GM23338 (cell line): ENCODE results near the gene CCDC122. TPM values are rescaled to one million over a fixed set of nuclear protein-coding genes. Genes with fewer than 3 reads are reported as not detected.
A peak's percentile ranks its signal among the peaks of the same experiment; 100 is the strongest.

Source experiments
- ATAC-seq: fragments of 200-7000 bp; cut with Tn5 transposase; 3 replicates; pipeline ENCODE4 v1.9.1; 2020
- DNase-seq: peaks from one replicate; pipeline ENCODE4 v3.0.0-alpha.2; 2015; ENCODE audit warnings: low spot score
- H2AFZ ChIP-seq: fragments of 200-600 bp; sonication (generic); 2 replicates; pipeline ENCODE4 v1.8.0; 2016; ENCODE audit warnings: antibody characterized with exemption, mild to moderate bottlenecking, moderate library complexity
- H3F3A ChIP-seq: fragments of 200-600 bp; sonication (generic); replicated peaks from 2 replicates; pipeline ENCODE4 v1.8.0; 2017; ENCODE audit warnings: antibody characterized with exemption, mixed run types, low read depth
- H3K27ac ChIP-seq: fragments of 200-600 bp; sonication (generic); 2 replicates; pipeline ENCODE4 v1.6.1; 2016; ENCODE audit warnings: low read depth
- H3K27me3 ChIP-seq: fragments of 200-600 bp; sonication (generic); 2 replicates; pipeline ENCODE4 v1.8.0; 2016; ENCODE audit warnings: mild to moderate bottlenecking, mixed run types, moderate library complexity; ENCODE audit not compliant: insufficient read depth
- H3K36me3 ChIP-seq: fragments of 200-600 bp; sonication (generic); 2 replicates; pipeline ENCODE4 v1.8.0; 2016; ENCODE audit warnings: mild to moderate bottlenecking; ENCODE audit not compliant: insufficient read depth
- H3K4me1 ChIP-seq: fragments of 200-600 bp; sonication (generic); 2 replicates; pipeline ENCODE4 v1.8.0; 2016; ENCODE audit warnings: mild to moderate bottlenecking, moderate library complexity; ENCODE audit not compliant: insufficient read depth
- H3K4me2 ChIP-seq: fragments of 200-600 bp; sonication (generic); 2 replicates; pipeline ENCODE4 v1.7.1; 2017; ENCODE audit warnings: mixed run types
- H3K4me3 ChIP-seq: fragments of 200-600 bp; sonication (generic); 2 replicates; pipeline ENCODE4 v1.6.1; 2016; ENCODE audit warnings: mixed run types
- H3K79me2 ChIP-seq: fragments of 200-600 bp; sonication (generic); replicated peaks from 2 replicates; pipeline ENCODE4 v1.8.0; 2017; ENCODE audit warnings: mild to moderate bottlenecking; ENCODE audit not compliant: insufficient read depth
- H3K9me2 ChIP-seq: fragments of 200-600 bp; sonication (generic); 2 replicates; pipeline ENCODE4 v1.8.0; 2017; ENCODE audit not compliant: insufficient read depth
- H4K20me1 ChIP-seq: fragments of 200-600 bp; sonication (generic); replicated peaks from 2 replicates; pipeline ENCODE4 v1.8.0; 2017; ENCODE audit warnings: mild to moderate bottlenecking; ENCODE audit not compliant: insufficient read depth
- H3K27ac Mint-ChIP-seq: 2 replicates; pipeline ENCODE4 v1.8.0; 2020; ENCODE audit warnings: inconsistent platforms, mild to moderate bottlenecking, moderate library complexity, mixed read lengths
- H3K27me3 Mint-ChIP-seq: 3 replicates; pipeline ENCODE4 v1.8.0; 2022; ENCODE audit warnings: low read depth, mild to moderate bottlenecking, moderate library complexity, mixed read lengths, inconsistent platforms; ENCODE audit not compliant: insufficient read depth, poor library complexity
- H3K36me3 Mint-ChIP-seq: 3 replicates; pipeline ENCODE4 v1.8.0; 2021; ENCODE audit warnings: low read depth, mild to moderate bottlenecking, inconsistent platforms, moderate library complexity, mixed read lengths
- H3K4me1 Mint-ChIP-seq: 3 replicates; pipeline ENCODE4 v1.8.0; 2020; ENCODE audit warnings: mild to moderate bottlenecking, inconsistent platforms, mixed read lengths
- H3K4me3 Mint-ChIP-seq: 3 replicates; pipeline ENCODE4 v1.8.0; 2021; ENCODE audit warnings: moderate library complexity, mild to moderate bottlenecking, inconsistent platforms, mixed read lengths
- H3K9me3 Mint-ChIP-seq: 3 replicates; pipeline ENCODE4 v1.8.0; 2020; ENCODE audit warnings: moderate library complexity, mild to moderate bottlenecking, inconsistent platforms, mixed read lengths
- CTCF ChIP-seq, 2 experiments: fragments of 200-600 bp in 1 of 2; sonication (generic) in 1 of 2; conservative IDR thresholded peaks; 2 replicates each; pipeline versions ENCODE4 v1.5.1 to v1.6.1; 2016 to 2017; ENCODE audit warnings: antibody characterized with exemption in 2 of 2, low read depth in 2 of 2, mild to moderate bottlenecking in 2 of 2, moderate library complexity in 1 of 2
- STAT1 ChIP-seq: IDR thresholded peaks from one replicate; pipeline ENCODE4 v1.6.1; 2016; ENCODE audit warnings: antibody characterized with exemption; ENCODE audit not compliant: unreplicated experiment
- ZNF462 ChIP-seq: fragments of 250-450 bp; sonication (Bioruptor Pico); IDR thresholded peaks from 2 replicates; pipeline ENCODE4 v1.5.0; 2020; ENCODE audit warnings: mild to moderate bottlenecking, moderate library complexity
- polyA plus RNA-seq: library from polyadenylated mRNA; unstranded; fragments of >200 nt; fragmentation: Nextera tagmentation; extraction: Ambion mirVana; gene quantifications from 2 replicates; pipeline ENCODE4 v1.2.1, GENCODE V29; 2016
- total RNA-seq: library from RNA; depleted of rRNA; stranded (reverse); fragments of >200 nt; shearing (Covaris generic); gene quantifications from 2 replicates; pipeline ENCODE4 v1.2.3, GENCODE V29; 2014

Gene CCDC122
- total and polyA plus RNA-seq, 2 experiments from 2014 or later, result 7.5 to 30.6 TPM

GRCh38 chr13:43805071-43805468 lies 74.5 kb downstream of the CCDC122 start (continued):
- TF ChIP-seq ZNF462 (CRISPR knock-in tag), result no peak

GRCh38 chr13:43804461-43805070 lies 75.0 kb downstream of the CCDC122 start:
- no peaks in the 10 kb centered on the region for H3K9me3 Mint-ChIP-seq
- peak overlapping the region; percentile 70 for H3K27ac Mint-ChIP-seq
- H3K27ac ChIP-seq, result peak overlapping the region; percentile 1; the same call in 1 of the 2 replicates
- H3K4me3 ChIP-seq, result no peak overlapping the region
- no peaks in the 10 kb centered on the region for H3K9me2 ChIP-seq
- no peaks in the 10 kb centered on the region for H4K20me1 ChIP-seq
- no peaks in the 10 kb centered on the region for H3K36me3 ChIP-seq
- H2AFZ ChIP-seq, result no peak overlapping the region
- peaks cover 15% of the 10 kb centered on the region for H3K4me1 ChIP-seq
- ATAC-seq (peak; percentile 69), DNase-seq (peak; percentile 80)
- H3F3A ChIP-seq, result no peaks in the 10 kb centered on the region
- H3K36me3 Mint-ChIP-seq, result 0 out of 3 replicates have a peak, but pooled peaks cover 1% of the 10 kb centered on the region
- no peaks in the 10 kb centered on the region for H3K79me2 ChIP-seq
- H3K4me3 Mint-ChIP-seq, result no peak overlapping the region
- H3K27me3 Mint-ChIP-seq, result peaks cover 3% of the 10 kb centered on the region
- peaks cover 18% of the 10 kb centered on the region for H3K4me1 Mint-ChIP-seq
- H3K27me3 ChIP-seq, result no peaks in the 10 kb centered on the region
- 0 out of 2 replicates have a peak overlapping the region, but pooled peaks have one; percentile 6 for H3K4me2 ChIP-seq
- TF ChIP-seq STAT1 (no peak), CTCF (conservative IDR thresholded peaks at IDR 0.05; ENCODE audit: low read depth in 2 of 2) (peak; percentile 48 to 82)
